NCI-H510A (cell line): Measurements from ENCODE around the gene LAGE3.

Experiments
- DNase-seq: peaks from one replicate; lab custom pipeline; 2025; lab: John Stamatoyannopoulos, UW

The LAGE3 gene

GRCh38 chrX:154458116-154458953, 20.7 kb downstream of the LAGE3 start, which contains the start of gene PLXNA3:
PLXNA3 (plus strand) TSS chrX:154458281; CDS start chrX:154460184, 1,903 bp downstream.
- no peak for DNase-seq

GRCh38 chrX:154457491-154458115, 21.5 kb downstream of the LAGE3 start:
- peak; percentile 52 for DNase-seq

- DNase-seq = no peak
Observed at GRCh38 chrX:154452823-154453222, 26.3 kb downstream of the LAGE3 start.

GRCh38 chrX:154450312-154450711, 28.8 kb downstream of the LAGE3 start:
- no peak for DNase-seq

GRCh38 chrX:154449618-154450017, 29.5 kb downstream of the LAGE3 start:
- no peak for DNase-seq

- no peak for DNase-seq
Observed at GRCh38 chrX:154448484-154448883, 30.6 kb downstream of the LAGE3 start.

GRCh38 chrX:154446430-154446829, 32.7 kb downstream of the LAGE3 start:
- no peak for DNase-seq

GRCh38 chrX:154445776-154446175, 33.3 kb downstream of the LAGE3 start:
- no peak for DNase-seq

GRCh38 chrX:154444755-154445246, 34.3 kb downstream of the LAGE3 start:
- no peak for DNase-seq

GRCh38 chrX:154443992-154444754, 34.9 kb downstream of the LAGE3 start, which contains the start of gene FAM50A:
FAM50A (plus strand) TSS chrX:154444141; CDS start chrX:154444236, 95 bp downstream.
- peak; percentile 57 for DNase-seq

- no peak for DNase-seq
Observed at GRCh38 chrX:154443479-154443910, 35.6 kb downstream of the LAGE3 start.

GRCh38 chrX:154441984-154442707, 36.9 kb downstream of the LAGE3 start:
- no peak for DNase-seq

- DNase-seq = no peak
Observed at GRCh38 chrX:154441564-154441963, 37.5 kb downstream of the LAGE3 start.

GRCh38 chrX:154440623-154441357, 38.3 kb downstream of the LAGE3 start:
- no peak for DNase-seq

GRCh38 chrX:154439841-154440240, 39.2 kb downstream of the LAGE3 start:
- no peak for DNase-seq

GRCh38 chrX:154437971-154438893, 40.8 kb downstream of the LAGE3 start:
- DNase-seq = no peak

- peak; percentile 49 for DNase-seq
Observed at GRCh38 chrX:154436983-154437752, 41.9 kb downstream of the LAGE3 start, which contains the start of gene GDI1. GDI1 (plus strand) TSS chrX:154437154; CDS start chrX:154437255, 101 bp downstream.

GRCh38 chrX:154436374-154436982, 42.6 kb downstream of the LAGE3 start:
- no peak for DNase-seq
